ENCODE results near the gene FAM163A.

FAM163A gene

GRCh38 chr1:179777731-179778130, 34.6 kb downstream of the FAM163A start:
- no peak for TF ChIP-seq SIN3A (IDR thresholded peaks at IDR 0.05; ENCODE audit: borderline replicate concordance, insufficient read depth, low read length)
- no peak for TF ChIP-seq TAF1 (IDR thresholded peaks at IDR 0.05; ENCODE audit: borderline replicate concordance, insufficient read depth, low read length)
- TF ChIP-seq FOXP2 (optimal IDR thresholded peaks at IDR 0.05; ENCODE audit: borderline replicate concordance, extremely low read depth, extremely low read length, insufficient read depth): no peak
- no peak for TF ChIP-seq REST (IDR thresholded peaks at IDR 0.05; ENCODE audit: insufficient read depth in 1 of 2, low read depth in 2 of 2, low read length in 2 of 2)
- TF ChIP-seq POLR2AphosphoS5 (IDR thresholded peaks at IDR 0.05; ENCODE audit: low read depth, low read length): no peak

- no peak for TF ChIP-seq SIN3A (IDR thresholded peaks at IDR 0.05; ENCODE audit: borderline replicate concordance, insufficient read depth, low read length)
- TF ChIP-seq POLR2AphosphoS5 (IDR thresholded peaks at IDR 0.05; ENCODE audit: low read depth, low read length): no peak
- TF ChIP-seq TAF1 (IDR thresholded peaks at IDR 0.05; ENCODE audit: borderline replicate concordance, insufficient read depth, low read length): no peak
- no peak for TF ChIP-seq REST (IDR thresholded peaks at IDR 0.05; ENCODE audit: insufficient read depth in 1 of 2, low read depth in 2 of 2, low read length in 2 of 2)
Measured at GRCh38 chr1:179779645-179780272, 36.7 kb downstream of the FAM163A start.

GRCh38 chr1:179781962-179782361, 38.9 kb downstream of the FAM163A start:
- TF ChIP-seq FOXP2 (optimal IDR thresholded peaks at IDR 0.05; ENCODE audit: borderline replicate concordance, extremely low read depth, extremely low read length, insufficient read depth) (no peak), TAF1 (IDR thresholded peaks at IDR 0.05; ENCODE audit: borderline replicate concordance, insufficient read depth, low read length) (no peak), POLR2AphosphoS5 (IDR thresholded peaks at IDR 0.05; ENCODE audit: low read depth, low read length) (no peak), REST (IDR thresholded peaks at IDR 0.05; ENCODE audit: insufficient read depth in 1 of 2, low read depth in 2 of 2, low read length in 2 of 2) (no peak), SIN3A (IDR thresholded peaks at IDR 0.05; ENCODE audit: borderline replicate concordance, insufficient read depth, low read length) (no peak)

GRCh38 chr1:179785031-179785431, 41.9 kb downstream of the FAM163A start:
- TF ChIP-seq TAF1 (IDR thresholded peaks at IDR 0.05; ENCODE audit: borderline replicate concordance, insufficient read depth, low read length) (no peak), SIN3A (IDR thresholded peaks at IDR 0.05; ENCODE audit: borderline replicate concordance, insufficient read depth, low read length) (no peak), REST (IDR thresholded peaks at IDR 0.05; ENCODE audit: insufficient read depth in 1 of 2, low read depth in 2 of 2, low read length in 2 of 2) (no peak), FOXP2 (optimal IDR thresholded peaks at IDR 0.05; ENCODE audit: borderline replicate concordance, extremely low read depth, extremely low read length, insufficient read depth) (no peak), POLR2AphosphoS5 (IDR thresholded peaks at IDR 0.05; ENCODE audit: low read depth, low read length) (no peak)

- no peak for TF ChIP-seq SIN3A (IDR thresholded peaks at IDR 0.05; ENCODE audit: borderline replicate concordance, insufficient read depth, low read length)
- TF ChIP-seq REST (IDR thresholded peaks at IDR 0.05; ENCODE audit: insufficient read depth in 1 of 2, low read depth in 2 of 2, low read length in 2 of 2): no peak
- TF ChIP-seq POLR2AphosphoS5 (IDR thresholded peaks at IDR 0.05; ENCODE audit: low read depth, low read length): no peak
- TF ChIP-seq FOXP2 (optimal IDR thresholded peaks at IDR 0.05; ENCODE audit: borderline replicate concordance, extremely low read depth, extremely low read length, insufficient read depth): no peak
- no peak for TF ChIP-seq TAF1 (IDR thresholded peaks at IDR 0.05; ENCODE audit: borderline replicate concordance, insufficient read depth, low read length)
Measured at GRCh38 chr1:179785728-179786127, 42.6 kb downstream of the FAM163A start.
